Neural cell (in vitro differentiated cells): ENCODE data around the gene RPS2.

Source experiments
- EP300 ChIP-seq: fragments of 450-650 bp; conservative IDR thresholded peaks from 2 replicates; pipeline ENCODE4 v1.6.1; 2014; ENCODE audit warnings: antibody characterized with exemption, mild to moderate bottlenecking, moderate library complexity; ENCODE audit not compliant: poor library complexity, severe bottlenecking
- EZH2 ChIP-seq: fragments of 200-600, 300-800 bp; shearing (Covaris generic), sonication (generic); IDR thresholded peaks from 2 replicates; pipeline ENCODE4 v1.6.1; 2014; ENCODE audit warnings: antibody characterized with exemption, low read length, borderline replicate concordance, mild to moderate bottlenecking; ENCODE audit not compliant: insufficient read depth, poor library complexity, severe bottlenecking
- MXI1 ChIP-seq: fragments of 450-650 bp; conservative IDR thresholded peaks from 2 replicates; pipeline ENCODE4 v1.6.1; 2014; ENCODE audit warnings: antibody characterized with exemption, mild to moderate bottlenecking; ENCODE audit not compliant: poor library complexity, severe bottlenecking
- POLR2AphosphoS5 ChIP-seq: IDR thresholded peaks from 2 replicates; pipeline ENCODE4 v1.6.1; 2012
- RAD21 ChIP-seq: fragments of 450-650 bp; conservative IDR thresholded peaks from 2 replicates; pipeline ENCODE4 v1.6.1; 2014; ENCODE audit warnings: antibody characterized with exemption, mild to moderate bottlenecking, moderate library complexity
- TAF1 ChIP-seq: IDR thresholded peaks from 2 replicates; pipeline ENCODE4 v1.6.1; 2012; ENCODE audit warnings: low read depth
- TF ChIP-seq, protein P1 (sequence below): fragments of 450-650 bp; IDR thresholded peaks from 2 replicates; pipeline ENCODE4 v1.5.1; 2014; ENCODE audit warnings: antibody characterized with exemption, mild to moderate bottlenecking, moderate library complexity; ENCODE audit not compliant: poor library complexity, severe bottlenecking
- TF ChIP-seq, protein P2 (sequence below): IDR thresholded peaks from 2 replicates; pipeline ENCODE4 v1.6.1; 2012; ENCODE audit warnings: borderline replicate concordance

DNA sequence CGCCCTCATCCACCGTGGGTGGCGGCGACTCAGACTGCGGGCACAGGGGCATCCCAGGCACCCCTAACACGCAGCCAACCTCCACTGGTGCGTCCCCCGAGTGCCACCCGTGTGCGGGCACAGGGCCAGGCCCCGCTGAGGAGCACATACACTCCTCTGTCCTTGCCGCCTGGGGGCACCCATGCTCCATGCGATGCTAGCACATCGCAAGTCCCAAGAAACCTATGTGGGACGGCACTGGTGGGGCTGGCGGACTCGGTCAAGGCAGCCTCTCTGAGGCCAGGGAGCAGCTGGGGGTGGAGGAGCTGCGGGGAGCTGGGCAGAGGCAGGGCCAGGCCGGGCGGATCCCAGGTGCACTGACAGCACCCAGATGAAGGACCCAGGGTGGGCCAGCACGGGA lies 41.0 kb upstream of the RPS2 start:
- TF ChIP-seq, protein P1, sequence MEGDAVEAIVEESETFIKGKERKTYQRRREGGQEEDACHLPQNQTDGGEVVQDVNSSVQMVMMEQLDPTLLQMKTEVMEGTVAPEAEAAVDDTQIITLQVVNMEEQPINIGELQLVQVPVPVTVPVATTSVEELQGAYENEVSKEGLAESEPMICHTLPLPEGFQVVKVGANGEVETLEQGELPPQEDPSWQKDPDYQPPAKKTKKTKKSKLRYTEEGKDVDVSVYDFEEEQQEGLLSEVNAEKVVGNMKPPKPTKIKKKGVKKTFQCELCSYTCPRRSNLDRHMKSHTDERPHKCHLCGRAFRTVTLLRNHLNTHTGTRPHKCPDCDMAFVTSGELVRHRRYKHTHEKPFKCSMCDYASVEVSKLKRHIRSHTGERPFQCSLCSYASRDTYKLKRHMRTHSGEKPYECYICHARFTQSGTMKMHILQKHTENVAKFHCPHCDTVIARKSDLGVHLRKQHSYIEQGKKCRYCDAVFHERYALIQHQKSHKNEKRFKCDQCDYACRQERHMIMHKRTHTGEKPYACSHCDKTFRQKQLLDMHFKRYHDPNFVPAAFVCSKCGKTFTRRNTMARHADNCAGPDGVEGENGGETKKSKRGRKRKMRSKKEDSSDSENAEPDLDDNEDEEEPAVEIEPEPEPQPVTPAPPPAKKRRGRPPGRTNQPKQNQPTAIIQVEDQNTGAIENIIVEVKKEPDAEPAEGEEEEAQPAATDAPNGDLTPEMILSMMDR, result no peak
- TF ChIP-seq POLR2AphosphoS5 (no peak), EP300 (no peak), TAF1 (no peak), EZH2 (no peak), RAD21 (no peak), MXI1 (no peak)
- TF ChIP-seq, protein P2, sequence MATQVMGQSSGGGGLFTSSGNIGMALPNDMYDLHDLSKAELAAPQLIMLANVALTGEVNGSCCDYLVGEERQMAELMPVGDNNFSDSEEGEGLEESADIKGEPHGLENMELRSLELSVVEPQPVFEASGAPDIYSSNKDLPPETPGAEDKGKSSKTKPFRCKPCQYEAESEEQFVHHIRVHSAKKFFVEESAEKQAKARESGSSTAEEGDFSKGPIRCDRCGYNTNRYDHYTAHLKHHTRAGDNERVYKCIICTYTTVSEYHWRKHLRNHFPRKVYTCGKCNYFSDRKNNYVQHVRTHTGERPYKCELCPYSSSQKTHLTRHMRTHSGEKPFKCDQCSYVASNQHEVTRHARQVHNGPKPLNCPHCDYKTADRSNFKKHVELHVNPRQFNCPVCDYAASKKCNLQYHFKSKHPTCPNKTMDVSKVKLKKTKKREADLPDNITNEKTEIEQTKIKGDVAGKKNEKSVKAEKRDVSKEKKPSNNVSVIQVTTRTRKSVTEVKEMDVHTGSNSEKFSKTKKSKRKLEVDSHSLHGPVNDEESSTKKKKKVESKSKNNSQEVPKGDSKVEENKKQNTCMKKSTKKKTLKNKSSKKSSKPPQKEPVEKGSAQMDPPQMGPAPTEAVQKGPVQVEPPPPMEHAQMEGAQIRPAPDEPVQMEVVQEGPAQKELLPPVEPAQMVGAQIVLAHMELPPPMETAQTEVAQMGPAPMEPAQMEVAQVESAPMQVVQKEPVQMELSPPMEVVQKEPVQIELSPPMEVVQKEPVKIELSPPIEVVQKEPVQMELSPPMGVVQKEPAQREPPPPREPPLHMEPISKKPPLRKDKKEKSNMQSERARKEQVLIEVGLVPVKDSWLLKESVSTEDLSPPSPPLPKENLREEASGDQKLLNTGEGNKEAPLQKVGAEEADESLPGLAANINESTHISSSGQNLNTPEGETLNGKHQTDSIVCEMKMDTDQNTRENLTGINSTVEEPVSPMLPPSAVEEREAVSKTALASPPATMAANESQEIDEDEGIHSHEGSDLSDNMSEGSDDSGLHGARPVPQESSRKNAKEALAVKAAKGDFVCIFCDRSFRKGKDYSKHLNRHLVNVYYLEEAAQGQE, result no peak
